Body of pancreas (tissue), 4 donors: ENCODE measurements around the gene BNIP2. TPM values are rescaled to one million over a fixed set of nuclear protein-coding genes. Genes with fewer than 3 reads are reported as not detected.
A peak's percentile ranks its signal among the peaks of the same experiment; 100 is the strongest.
"Not testable (repeated sequence)": the region's sequence is repeated elsewhere in the genome, so short reads cannot be mapped to it uniquely, and the experiment has no call there.

Source experiments
- ATAC-seq: fragments of 150-250 bp; one replicate; pipeline ENCODE4 v1.9.1; 2016
- DNase-seq, 4 donors: peaks; one replicate each; pipeline ENCODE4 v3.0.0-alpha.2; 2019
- H3K27ac ChIP-seq, 4 donors: fragments of 200-600 bp; sonication (generic); 1 replicate in 3 of 4; 2 replicates in 1 of 4; pipeline versions ENCODE4 v1.5.1 to v1.6.1; 2016 to 2019; ENCODE audit warnings: mild to moderate bottlenecking in 1 of 4, mixed read lengths in 1 of 4, moderate library complexity in 1 of 4
- H3K27me3 ChIP-seq, 2 donors: fragments of 200-600 bp; sonication (generic); one replicate each; pipeline ENCODE4 v1.6.0; 2016; ENCODE audit warnings: mild to moderate bottlenecking in 1 of 2
- H3K36me3 ChIP-seq, 2 donors: fragments of 200-600 bp; sonication (generic); replicated peaks in 1 of 2; 2 replicates each; pipeline ENCODE4 v1.5.1; 2016; ENCODE audit warnings: low read depth in 2 of 2; ENCODE audit not compliant: insufficient read depth in 1 of 2
- H3K4me1 ChIP-seq: fragments of 200-600 bp; sonication (generic); one replicate; pipeline ENCODE4 v1.6.0; 2016
- H3K4me3 ChIP-seq, 2 donors: fragments of 200-600 bp; sonication (generic); 1 replicate in 1 of 2; 2 replicates in 1 of 2; pipeline ENCODE4 v1.5.1; 2016 to 2019
- H3K9me3 ChIP-seq, 3 donors: fragments of 200-600 bp; sonication (generic); 1 replicate in 2 of 3; 2 replicates in 1 of 3; pipeline ENCODE4 v1.5.1; 2016
- CTCF ChIP-seq, 7 experiments: fragments of 450-650 bp in 4 of 7; fragments of 200-600 bp in 3 of 7; sonication (generic) in 3 of 7; IDR thresholded peaks; one replicate each; pipeline ENCODE4 v1.5.1; 2016 to 2019; ENCODE audit warnings: antibody characterized with exemption in 7 of 7
- POLR2A ChIP-seq, 3 donors: fragments of 450-650 bp; IDR thresholded peaks; one replicate each; pipeline ENCODE4 v1.6.1; 2016; ENCODE audit warnings: antibody characterized with exemption in 3 of 3, mild to moderate bottlenecking in 2 of 3
- WGBS, 2 donors: methylation state at CpG; one replicate each; pipeline ENCODE4 v1.1.5; 2017; 5-methylcytosine and 5-hydroxymethylcytosine counted together
- intact Hi-C: fragments of 100-400 bp; cut with DNase I; formaldehyde crosslinking; loops from one replicate; pipeline ENCODE4 v1.15.1; 2023
- total RNA-seq, 2 donors: library from RNA; depleted of rRNA; stranded (reverse); fragments of >200 nt; gene quantifications; one replicate each; pipeline ENCODE4 v1.1.0, GENCODE V29; 2016

Gene BNIP2
- total RNA-seq, 2 donors from 2014 or later: 44.2 to 91.1 TPM

DNA sequence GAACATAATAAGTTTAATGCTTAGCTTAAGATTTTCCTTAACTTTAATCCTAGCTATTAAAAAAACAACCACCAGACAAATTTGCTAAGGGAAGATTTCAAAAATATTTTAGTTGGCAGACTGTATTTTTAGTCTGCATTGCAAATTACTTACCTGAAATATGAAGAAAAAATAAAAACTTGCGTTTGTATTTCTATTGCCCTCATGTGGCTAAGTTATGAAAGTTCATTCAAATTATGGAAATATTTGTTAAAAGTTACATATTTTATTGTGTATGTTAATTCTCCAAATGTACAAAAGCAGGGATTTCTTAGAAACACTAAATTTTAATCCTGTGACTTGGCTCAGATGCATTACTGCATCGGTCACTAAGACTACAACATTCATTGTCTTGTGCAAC is 46.8 kb downstream of the BNIP2 start:
- no peaks in the 10 kb centered on the region for H3K4me1 ChIP-seq
- ATAC-seq (no peak), DNase-seq (no peak)
- no peaks in the 10 kb centered on the region for H3K27me3 ChIP-seq
- WGBS, 2 donors: 87 to 88% methylated on average over 2 of the region's 2 CpGs
- H3K27ac ChIP-seq: no peak overlapping the region
- peaks cover 0 to 4% of the 10 kb centered on the region in 2 donors for H3K36me3 ChIP-seq
- H3K4me3 ChIP-seq: no peak overlapping the region
- no peaks in the 10 kb centered on the region for H3K9me3 ChIP-seq
- TF ChIP-seq POLR2A (IDR thresholded peaks at IDR 0.05): no peak
- no peak for TF ChIP-seq CTCF (IDR thresholded peaks at IDR 0.05)
- intact Hi-C loops: no loop called here

GRCh38 chr15:59637507-59637906 is 51.6 kb downstream of the BNIP2 start:
- ATAC-seq, H3K9me3 ChIP-seq, H3K4me3 ChIP-seq, intact Hi-C loops, H3K36me3 ChIP-seq, H3K4me1 ChIP-seq, H3K27me3 ChIP-seq, H3K27ac ChIP-seq, DNase-seq: not testable (repeated sequence)
- peak in 1 of 7 experiments; percentile 16 for TF ChIP-seq CTCF (IDR thresholded peaks at IDR 0.05)
- WGBS, 2 donors: 88 to 94% methylated on average over 2 of the region's 2 CpGs

DNA sequence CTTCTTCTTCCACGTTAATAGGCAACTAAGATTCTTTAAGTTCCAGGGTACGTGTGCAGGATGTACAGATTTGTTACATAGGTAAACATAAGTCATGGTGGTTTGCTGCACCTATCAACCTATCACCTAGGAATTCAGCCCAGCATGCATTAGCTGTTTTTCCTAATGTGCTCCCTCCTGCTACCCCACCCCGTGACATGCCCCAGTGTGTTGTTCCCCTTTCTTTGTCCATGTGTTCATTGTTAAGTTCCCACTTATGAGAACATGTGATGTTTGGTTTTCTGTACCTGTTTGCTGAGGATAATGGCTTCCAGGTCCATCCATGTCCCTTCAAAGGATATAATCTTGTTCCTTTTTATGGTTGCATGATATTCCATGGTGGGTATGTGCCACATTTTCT is 52.9 kb downstream of the BNIP2 start:
- TF ChIP-seq POLR2A (IDR thresholded peaks at IDR 0.05) (no peak), CTCF (IDR thresholded peaks at IDR 0.05) (no peak)
- H3K27me3 ChIP-seq: no peaks in the 10 kb centered on the region
- DNase-seq (no peak), ATAC-seq (no peak)
- no peak overlapping the region for H3K4me3 ChIP-seq
- H3K9me3 ChIP-seq: no peaks in the 10 kb centered on the region
- intact Hi-C loops: no loop called here
- H3K36me3 ChIP-seq: peaks cover 0 to 2% of the 10 kb centered on the region in 2 donors
- H3K4me1 ChIP-seq: no peaks in the 10 kb centered on the region
- H3K27ac ChIP-seq: no peak overlapping the region
- 85 to 97% methylated on average over 3 of the region's 3 CpGs for WGBS, 2 donors

- no peaks in the 10 kb centered on the region for H3K9me3 ChIP-seq
- TF ChIP-seq POLR2A (IDR thresholded peaks at IDR 0.05) (no peak), CTCF (IDR thresholded peaks at IDR 0.05) (no peak)
- no peak overlapping the region for H3K4me3 ChIP-seq
- DNase-seq (no peak), ATAC-seq (no peak)
- 50 to 61% methylated on average over 4 of the region's 4 CpGs for WGBS, 2 donors
- H3K27me3 ChIP-seq: no peaks in the 10 kb centered on the region
- no peak overlapping the region for H3K27ac ChIP-seq
- no peaks in the 10 kb centered on the region for H3K4me1 ChIP-seq
- no peaks in the 10 kb centered on the region for H3K36me3 ChIP-seq
- intact Hi-C loops: no loop called here
Observed at GRCh38 chr15:59632714-59633113, 56.4 kb downstream of the BNIP2 start.

GRCh38 chr15:59622289-59622688 is 66.8 kb downstream of the BNIP2 start:
- DNase-seq (peak; percentile 17 to 48 (median 30)), ATAC-seq (no peak)
- Histone ChIP-seq H3K36me3 (no peaks in the 10 kb centered on the region), H3K27me3 (no peaks in the 10 kb centered on the region), H3K9me3 (no peaks in the 10 kb centered on the region), H3K27ac (no peak overlapping the region), H3K4me1 (no peaks in the 10 kb centered on the region), H3K4me3 (no peak overlapping the region)
- TF ChIP-seq CTCF (IDR thresholded peaks at IDR 0.05): peak in 4 of 7 experiments; percentile 8 to 33 (median 22)
- TF ChIP-seq POLR2A (IDR thresholded peaks at IDR 0.05): no peak
- WGBS, 2 donors: 28 to 30% methylated on average over 6 of the region's 6 CpGs
- intact Hi-C loops: no loop called here
